Breast epithelium (tissue), 3 donors: ENCODE results near the gene STRADB.
"Not testable (repeated sequence)": the region's sequence is repeated elsewhere in the genome, so short reads cannot be mapped to it uniquely, and the experiment has no call there.

Experiments used
- POLR2AphosphoS5 ChIP-seq, 3 donors: sonication (generic); formaldehyde crosslinking; IDR thresholded peaks; one replicate each; pipeline ENCODE4 v1.6.1; 2017; ENCODE audit warnings: antibody characterized with exemption in 3 of 3
- TF ChIP-seq, protein P1 (sequence below), 3 donors: fragments of 450-650 bp; IDR thresholded peaks; one replicate each; pipeline ENCODE4 v1.5.1; 2016 to 2017; ENCODE audit warnings: antibody characterized with exemption in 3 of 3, mild to moderate bottlenecking in 3 of 3, moderate library complexity in 3 of 3

DNA sequence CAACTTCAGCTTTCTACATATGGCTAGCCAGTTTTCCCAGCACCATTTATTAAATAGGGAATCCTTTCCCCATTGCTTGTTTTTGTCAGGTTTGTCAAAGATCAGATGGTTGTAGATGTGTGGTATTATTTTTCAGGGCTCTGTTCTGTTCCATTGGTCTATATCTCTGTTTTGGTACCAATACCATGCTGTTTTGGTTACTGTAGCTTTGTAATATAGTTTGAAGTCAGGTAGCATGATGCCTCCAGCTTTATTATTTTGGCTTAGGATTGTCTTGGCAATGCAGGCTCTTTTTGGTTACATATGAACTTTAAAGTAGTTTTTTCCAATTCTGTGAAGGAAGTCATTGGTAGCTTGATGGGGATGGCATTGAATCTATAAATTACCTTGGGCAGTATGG lies 23.2 kb upstream of the STRADB start:
- TF ChIP-seq, protein P1, sequence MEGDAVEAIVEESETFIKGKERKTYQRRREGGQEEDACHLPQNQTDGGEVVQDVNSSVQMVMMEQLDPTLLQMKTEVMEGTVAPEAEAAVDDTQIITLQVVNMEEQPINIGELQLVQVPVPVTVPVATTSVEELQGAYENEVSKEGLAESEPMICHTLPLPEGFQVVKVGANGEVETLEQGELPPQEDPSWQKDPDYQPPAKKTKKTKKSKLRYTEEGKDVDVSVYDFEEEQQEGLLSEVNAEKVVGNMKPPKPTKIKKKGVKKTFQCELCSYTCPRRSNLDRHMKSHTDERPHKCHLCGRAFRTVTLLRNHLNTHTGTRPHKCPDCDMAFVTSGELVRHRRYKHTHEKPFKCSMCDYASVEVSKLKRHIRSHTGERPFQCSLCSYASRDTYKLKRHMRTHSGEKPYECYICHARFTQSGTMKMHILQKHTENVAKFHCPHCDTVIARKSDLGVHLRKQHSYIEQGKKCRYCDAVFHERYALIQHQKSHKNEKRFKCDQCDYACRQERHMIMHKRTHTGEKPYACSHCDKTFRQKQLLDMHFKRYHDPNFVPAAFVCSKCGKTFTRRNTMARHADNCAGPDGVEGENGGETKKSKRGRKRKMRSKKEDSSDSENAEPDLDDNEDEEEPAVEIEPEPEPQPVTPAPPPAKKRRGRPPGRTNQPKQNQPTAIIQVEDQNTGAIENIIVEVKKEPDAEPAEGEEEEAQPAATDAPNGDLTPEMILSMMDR (IDR thresholded peaks at IDR 0.05) = not testable (repeated sequence)
- TF ChIP-seq POLR2AphosphoS5 (IDR thresholded peaks at IDR 0.05) = not testable (repeated sequence)
